Right lobe of liver (tissue), 6 donors: ENCODE results near the gene CLRN2. TPM values are rescaled to one million over a fixed set of nuclear protein-coding genes. Genes with fewer than 3 reads are reported as not detected.

Source experiments
- ATAC-seq, 4 donors: fragments of 200-7000 bp; cut with Tn5 transposase; one replicate each; pipeline ENCODE4 v1.9.1; 2020; ENCODE audit warnings: mild to moderate bottlenecking in 4 of 4, moderate library complexity in 4 of 4
- DNase-seq, 3 donors: peaks; one replicate each; pipeline ENCODE4 v3.0.0-alpha.2; 2020
- H3K27ac ChIP-seq, 3 donors: fragments of 200-600 bp; one replicate each; pipeline ENCODE4 v1.8.0; 2022
- H3K27me3 ChIP-seq, 2 donors: fragments of 200-600 bp; one replicate each; pipeline ENCODE4 v1.8.0; 2022
- H3K36me3 ChIP-seq, 4 donors: fragments of 200-600 bp; sonication (generic) in 1 of 4; one replicate each; pipeline versions ENCODE4 v1.5.1 to v1.8.0; 2017 to 2022; ENCODE audit warnings: control low read depth in 1 of 4
- H3K4me1 ChIP-seq, 4 donors: fragments of 200-600 bp; sonication (generic) in 1 of 4; one replicate each; pipeline versions ENCODE4 v1.5.1 to v1.8.0; 2017 to 2022; ENCODE audit warnings: control low read depth in 1 of 4
- H3K4me3 ChIP-seq, 3 donors: fragments of 200-600 bp; one replicate each; pipeline ENCODE4 v1.8.0; 2022
- H3K9me3 ChIP-seq, 4 donors: fragments of 200-600 bp; sonication (generic) in 1 of 4; one replicate each; pipeline versions ENCODE4 v1.5.1 to v1.8.0; 2017 to 2022; ENCODE audit warnings: control low read depth in 1 of 4
- CTCF ChIP-seq, 4 donors: fragments of 200-600 bp in 3 of 4; fragments of 450-650 bp in 1 of 4; IDR thresholded peaks; one replicate each; pipeline versions ENCODE4 v1.5.1 to v1.8.0; 2016 to 2022; ENCODE audit warnings: antibody characterized with exemption in 4 of 4, mild to moderate bottlenecking in 2 of 4
- POLR2A ChIP-seq: fragments of 450-650 bp; IDR thresholded peaks from one replicate; pipeline ENCODE4 v1.6.1; 2017; ENCODE audit warnings: antibody characterized with exemption, mild to moderate bottlenecking
- WGBS: methylation state at CpG from one replicate; pipeline ENCODE4 v1.1.6; 2018; ENCODE audit warnings: low coverage, low lambda C conversion rate; ENCODE audit not compliant: insufficient coverage; ENCODE audit errors: missing lambda C conversion rate; 5-methylcytosine and 5-hydroxymethylcytosine counted together
- intact Hi-C, 2 donors: fragments of 100-400 bp; cut with DNase I; formaldehyde crosslinking; loops; one replicate each; pipeline versions ENCODE4 v1.11.2 to v1.14.1; 2022
- total RNA-seq, 6 experiments: library from RNA; depleted of rRNA in 2 of 6; stranded (reverse); fragments of >200 nt in 2 of 6; fragmentation: NEBNext Ultra II Directional in 3 of 6; extraction: Animal tissue kit (Norgen Biotek cat#: 25700) in 3 of 6; gene quantifications; one replicate each; pipeline versions ENCODE4 v1.1.0 to v1.2.4, GENCODE V29; 2016 to 2023
- donor health status: DM: no; HTN: yes; CAD: no.
- donor health status: DM: no; HTN: no; CAD: no.
- donor health status: DM: no; HTN: no; CAD: no.
- donor health status: DM: no; HTN: yes; CAD: no.
- donor health status: DM: no; HTN: yes; CAD: no.

Gene CLRN2
- total RNA-seq, 6 experiments from 2014 or later, result not detected

GRCh38 chr4:17546222-17546621, 31.3 kb downstream of the CLRN2 start:
- Histone ChIP-seq H3K27ac (no peak overlapping the region), H3K9me3 (no peaks in the 10 kb centered on the region), H3K27me3 (no peaks in the 10 kb centered on the region), H3K4me3 (no peak overlapping the region), H3K4me1 (no peaks in the 10 kb centered on the region), H3K36me3 (no peaks in the 10 kb centered on the region)
- ATAC-seq (no peak), DNase-seq (no peak)
- WGBS, result 79% methylated on average over 7 of the region's 10 CpGs
- intact Hi-C loops, result loop anchor here (10.0 kb wide), 1 partner anchor 89 kb away; no protein-coding TSS in a partner anchor
- TF ChIP-seq CTCF (IDR thresholded peaks at IDR 0.05) (no peak), POLR2A (no peak)

DNA sequence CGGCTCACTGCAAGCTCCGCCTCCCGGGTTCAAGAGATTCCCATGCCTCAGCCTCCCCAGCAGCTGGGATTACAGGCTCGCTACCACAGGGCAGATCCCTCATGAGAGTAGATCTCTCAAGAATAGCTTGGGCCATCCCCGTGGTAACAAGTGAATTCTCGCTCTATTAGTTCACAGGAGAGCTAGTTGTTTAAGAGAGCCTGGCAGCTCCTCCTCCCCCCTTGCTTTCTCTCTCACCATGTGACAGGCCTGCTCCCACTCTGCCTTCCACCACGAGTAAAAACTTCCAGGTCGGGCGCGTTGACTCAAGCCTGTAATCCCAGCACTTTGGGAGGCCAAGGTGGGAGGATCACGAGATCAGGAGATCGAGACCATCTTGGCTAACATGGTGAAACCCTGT, 31.7 kb downstream of the CLRN2 start:
- 74% methylated on average over 6 of the region's 12 CpGs for WGBS
- intact Hi-C loops, result loop anchor here (10.0 kb wide), 1 partner anchor 88 kb away; no protein-coding TSS in a partner anchor
- Histone ChIP-seq H3K36me3 (no peaks in the 10 kb centered on the region), H3K9me3 (no peaks in the 10 kb centered on the region), H3K4me1 (no peaks in the 10 kb centered on the region), H3K27me3 (no peaks in the 10 kb centered on the region), H3K4me3 (no peak overlapping the region), H3K27ac (no peak overlapping the region)
- no peak for TF ChIP-seq POLR2A
- TF ChIP-seq CTCF (IDR thresholded peaks at IDR 0.05), result no peak
- no peak for ATAC-seq
- DNase-seq, result no peak

DNA sequence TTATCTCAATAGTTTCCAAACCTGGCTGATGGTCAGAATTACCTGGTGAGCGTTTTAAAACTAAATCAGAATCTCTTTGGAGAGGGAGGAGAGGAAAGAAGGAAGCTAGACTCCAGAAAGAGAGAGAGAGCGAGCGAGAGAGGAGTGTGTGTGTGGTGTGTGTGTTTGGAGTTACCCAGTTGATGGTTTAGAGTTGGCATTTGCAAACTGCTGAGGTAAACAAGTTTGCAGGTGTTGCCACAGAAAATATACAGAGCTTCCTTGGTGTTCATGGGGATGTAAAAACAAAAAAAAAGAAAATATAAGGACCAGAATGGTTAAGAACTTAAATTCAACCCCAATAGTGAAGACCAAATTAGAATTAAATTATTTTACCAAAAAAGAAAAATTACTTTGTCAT, 35.6 kb downstream of the CLRN2 start:
- ATAC-seq, result no peak
- Histone ChIP-seq H3K36me3 (no peaks in the 10 kb centered on the region), H3K9me3 (no peaks in the 10 kb centered on the region), H3K4me1 (peaks cover 0 to 11% (median 0%) of the 10 kb centered on the region in 4 donors), H3K27me3 (no peaks in the 10 kb centered on the region), H3K4me3 (no peak overlapping the region), H3K27ac (no peak overlapping the region)
- no peak for TF ChIP-seq CTCF (IDR thresholded peaks at IDR 0.05)
- no peak for TF ChIP-seq POLR2A
- 57% methylated on average over 3 of the region's 3 CpGs for WGBS
- DNase-seq, result no peak
- intact Hi-C loops, result no loop called here

- intact Hi-C loops, result no loop called here
- peak; percentile 31 to 67 (median 47) for ATAC-seq
- no peak for DNase-seq
- no peaks in the 10 kb centered on the region for H3K27me3 ChIP-seq
- peaks cover 0 to 27% (median 4%) of the 10 kb centered on the region in 4 donors for H3K4me1 ChIP-seq
- 20% methylated on average over 5 of the region's 5 CpGs for WGBS
- TF ChIP-seq CTCF (IDR thresholded peaks at IDR 0.05), result no peak
- no peak for TF ChIP-seq POLR2A
- H3K27ac ChIP-seq, result peak overlapping the region in 2 of 3 donors; percentile 7 to 23
- no peak overlapping the region for H3K4me3 ChIP-seq
- no peaks in the 10 kb centered on the region for H3K9me3 ChIP-seq
- H3K36me3 ChIP-seq, result no peaks in the 10 kb centered on the region
Measured at GRCh38 chr4:17552427-17552826, 37.5 kb downstream of the CLRN2 start.

DNA sequence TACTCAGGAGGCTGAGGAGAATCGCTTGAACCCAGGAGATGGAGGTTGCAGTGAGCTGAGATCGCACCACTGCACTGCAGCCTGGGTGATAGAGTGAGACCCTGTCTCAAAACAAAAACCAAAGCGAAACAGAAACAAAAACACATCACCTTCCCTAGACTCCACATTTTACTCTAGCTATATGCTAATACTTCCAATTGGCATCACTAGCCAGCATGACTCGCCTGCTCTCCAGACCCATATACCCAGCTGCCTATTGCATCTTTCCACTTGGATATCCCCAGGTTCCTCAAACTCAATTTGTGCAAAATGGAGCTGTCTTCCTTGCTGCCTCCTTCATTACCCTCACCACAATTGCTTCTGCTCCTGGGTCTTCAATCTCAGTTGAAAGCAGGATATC, 39.6 kb downstream of the CLRN2 start:
- Histone ChIP-seq H3K9me3 (no peaks in the 10 kb centered on the region), H3K4me1 (peaks cover 0 to 43% (median 11%) of the 10 kb centered on the region in 4 donors), H3K27me3 (no peaks in the 10 kb centered on the region), H3K27ac (no peak overlapping the region), H3K4me3 (no peak overlapping the region), H3K36me3 (no peaks in the 10 kb centered on the region)
- no peak for DNase-seq
- intact Hi-C loops, result no loop called here
- ATAC-seq, result no peak
- TF ChIP-seq CTCF (IDR thresholded peaks at IDR 0.05), result no peak
- no peak for TF ChIP-seq POLR2A
- 80% methylated on average over 3 of the region's 4 CpGs for WGBS
